Natural killer cell (primary cell): ENCODE results near the gene AADACL2. TPM values are rescaled to one million over a fixed set of nuclear protein-coding genes. Genes with fewer than 3 reads are reported as not detected.

ENCODE experiments used
- ATAC-seq, 3 donors: fragments of 150-1000 bp in 2 of 3; fragments of 200-7000 bp in 1 of 3; cut with Tn5 transposase; 1 replicate in 1 of 3; 2 replicates in 2 of 3; pipeline ENCODE4 v1.10.0; 2021; ENCODE audit warnings: mild to moderate bottlenecking in 2 of 3, moderate library complexity in 2 of 3
- DNase-seq, 2 donors: peaks; one replicate each; pipeline versions ENCODE4 v3.0.0 to v3.0.0-alpha.2; 2013 to 2021; ENCODE audit warnings: mixed read lengths in 1 of 2
- H3K27ac ChIP-seq: one replicate; pipeline ENCODE4 v1.5.1; 2013; ENCODE audit warnings: mild to moderate bottlenecking, low read length
- H3K27me3 ChIP-seq: one replicate; pipeline ENCODE4 v1.6.1; 2013; ENCODE audit warnings: low read length; ENCODE audit not compliant: control insufficient read depth, insufficient read depth
- H3K36me3 ChIP-seq: one replicate; pipeline ENCODE4 v1.6.1; 2013; ENCODE audit warnings: low read length; ENCODE audit not compliant: control insufficient read depth, insufficient read depth
- H3K4me1 ChIP-seq: one replicate; pipeline ENCODE4 v1.6.1; 2013; ENCODE audit warnings: low read length; ENCODE audit not compliant: control insufficient read depth, insufficient read depth
- H3K4me3 ChIP-seq: one replicate; pipeline ENCODE4 v1.5.1; 2013; ENCODE audit warnings: low read length
- H3K9me3 ChIP-seq: one replicate; pipeline ENCODE4 v1.6.1; 2013; ENCODE audit warnings: low read length; ENCODE audit not compliant: control insufficient read depth, insufficient read depth
- H3K27ac Mint-ChIP-seq, 2 donors: one replicate each; pipeline ENCODE4 v1.8.0; 2022; ENCODE audit warnings: mild to moderate bottlenecking in 2 of 2, mixed read lengths in 2 of 2, moderate library complexity in 1 of 2
- H3K27me3 Mint-ChIP-seq, 2 donors: one replicate each; pipeline ENCODE4 v1.8.0; 2022; ENCODE audit warnings: low read depth in 2 of 2, mixed read lengths in 2 of 2
- H3K36me3 Mint-ChIP-seq: one replicate; pipeline ENCODE4 v1.8.0; 2022; ENCODE audit warnings: mixed read lengths
- H3K4me1 Mint-ChIP-seq, 2 donors: one replicate each; pipeline ENCODE4 v1.8.0; 2022; ENCODE audit warnings: mixed read lengths in 2 of 2
- H3K4me3 Mint-ChIP-seq: one replicate; pipeline ENCODE4 v1.8.0; 2022; ENCODE audit warnings: mild to moderate bottlenecking, moderate library complexity, mixed read lengths
- H3K9me3 Mint-ChIP-seq, 2 donors: one replicate each; pipeline ENCODE4 v1.8.0; 2022; ENCODE audit warnings: mixed read lengths in 2 of 2
- CTCF ChIP-seq: fragments of 200-600 bp; IDR thresholded peaks from one replicate; pipeline ENCODE4 v1.8.0; 2022; ENCODE audit warnings: antibody characterized with exemption
- WGBS: methylation state at CpG from one replicate; pipeline ENCODE4 v1.1.7; 2013; ENCODE audit warnings: missing lambda C conversion rate; ENCODE audit not compliant: insufficient coverage; 5-methylcytosine and 5-hydroxymethylcytosine counted together
- intact Hi-C: fragments of 100-400 bp; cut with micrococcal nuclease; formaldehyde crosslinking; loops from one replicate; pipeline ENCODE4 v1.14.2; 2022
- total RNA-seq, 4 donors: library from RNA; stranded (reverse); fragments of 120-200 nt in 1 of 4; gene quantifications; one replicate each; pipeline versions ENCODE4 v1.2.3 to v1.2.4, GENCODE V29; 2013 to 2022

The AADACL2 gene
- total RNA-seq, 3 donors from 2014 or later (not counting 1 experiment from before 2014, with no cell fraction given): not detected

DNA sequence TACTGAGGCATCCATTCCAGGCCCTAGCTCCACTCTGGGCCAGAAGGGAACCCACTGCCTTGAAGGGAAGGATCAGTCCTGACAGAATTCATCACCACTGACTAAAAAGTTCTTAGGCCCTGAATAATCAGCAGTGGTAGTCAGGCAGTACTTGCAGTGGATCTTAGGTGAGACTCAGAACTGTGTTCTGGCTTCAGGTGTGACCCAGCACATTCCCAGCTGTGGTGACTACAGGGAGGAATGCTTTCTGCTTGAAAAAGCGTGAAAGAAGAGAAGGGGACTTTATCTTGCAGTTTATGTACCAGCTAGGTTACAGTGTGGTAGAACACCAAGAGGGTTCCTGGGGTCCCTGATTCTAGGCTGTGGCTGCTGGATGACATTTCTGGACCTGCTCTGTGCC is 24.9 kb upstream of the AADACL2 start:
- H3K27me3 Mint-ChIP-seq: peaks cover 3 to 11% of the 10 kb centered on the region in 2 donors
- Histone ChIP-seq H3K4me1 (no peaks in the 10 kb centered on the region), H3K9me3 (no peaks in the 10 kb centered on the region), H3K27me3 (no peaks in the 10 kb centered on the region), H3K36me3 (no peaks in the 10 kb centered on the region), H3K4me3 (no peak overlapping the region), H3K27ac (no peak overlapping the region)
- DNase-seq (no peak), ATAC-seq (no peak)
- intact Hi-C loops: no loop called here
- H3K4me3 Mint-ChIP-seq: no peak overlapping the region
- WGBS: 79% methylated on average over 1 of the region's 1 CpG
- H3K9me3 Mint-ChIP-seq: peaks cover 7 to 10% of the 10 kb centered on the region in 2 donors
- H3K4me1 Mint-ChIP-seq: no peaks in the 10 kb centered on the region
- no peak for TF ChIP-seq CTCF
- peaks cover 8% of the 10 kb centered on the region for H3K36me3 Mint-ChIP-seq
- no peak overlapping the region for H3K27ac Mint-ChIP-seq

DNA sequence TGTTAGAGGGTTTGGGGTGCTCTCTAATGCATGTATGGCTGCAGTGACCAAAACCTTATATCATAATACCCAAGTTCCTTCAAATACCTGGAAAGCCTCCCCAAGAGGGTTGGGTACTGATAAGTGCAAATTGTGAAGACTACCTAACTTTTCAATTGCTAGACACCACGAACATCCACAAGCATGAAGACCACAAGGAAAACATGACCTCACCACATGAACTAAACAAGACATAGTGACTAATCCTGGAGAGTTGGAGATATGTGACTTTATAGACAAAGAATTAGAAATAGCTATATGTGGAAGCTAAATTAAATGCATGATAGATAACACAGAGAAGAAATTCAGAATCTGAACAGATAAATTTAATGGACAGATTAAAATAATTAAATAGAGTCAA is 23.9 kb upstream of the AADACL2 start:
- Mint-ChIP-seq H3K36me3 (peaks cover 8% of the 10 kb centered on the region), H3K27me3 (peaks cover 3 to 6% of the 10 kb centered on the region in 2 donors), H3K27ac (no peak overlapping the region), H3K9me3 (peaks cover 7 to 10% of the 10 kb centered on the region in 2 donors), H3K4me1 (no peaks in the 10 kb centered on the region), H3K4me3 (no peak overlapping the region)
- H3K36me3 ChIP-seq: no peaks in the 10 kb centered on the region
- no CpG with 5 or more reads among the region's 1 CpG for WGBS
- H3K27ac ChIP-seq: no peak overlapping the region
- H3K4me3 ChIP-seq: no peak overlapping the region
- no peak for TF ChIP-seq CTCF
- intact Hi-C loops: no loop called here
- DNase-seq: no peak
- H3K27me3 ChIP-seq: no peaks in the 10 kb centered on the region
- no peak for ATAC-seq
- no peaks in the 10 kb centered on the region for H3K9me3 ChIP-seq
- H3K4me1 ChIP-seq: no peaks in the 10 kb centered on the region

- no peaks in the 10 kb centered on the region for H3K4me1 ChIP-seq
- ATAC-seq (no peak), DNase-seq (no peak)
- no peak for TF ChIP-seq CTCF
- Mint-ChIP-seq H3K4me1 (no peaks in the 10 kb centered on the region), H3K9me3 (peaks cover 0 to 2% of the 10 kb centered on the region in 2 donors), H3K27me3 (peaks cover 0 to 7% of the 10 kb centered on the region in 2 donors), H3K36me3 (no peaks in the 10 kb centered on the region), H3K4me3 (no peak overlapping the region), H3K27ac (no peak overlapping the region)
- intact Hi-C loops: no loop called here
- no peaks in the 10 kb centered on the region for H3K27me3 ChIP-seq
- no peak overlapping the region for H3K4me3 ChIP-seq
- no peak overlapping the region for H3K27ac ChIP-seq
- peaks cover 6% of the 10 kb centered on the region for H3K9me3 ChIP-seq
- H3K36me3 ChIP-seq: no peaks in the 10 kb centered on the region
- 97% methylated on average over 8 of the region's 8 CpGs for WGBS
Observed at GRCh38 chr3:151721294-151721693, 12.4 kb upstream of the AADACL2 start.

GRCh38 chr3:151722856-151723255 is 10.9 kb upstream of the AADACL2 start:
- ATAC-seq (no peak), DNase-seq (no peak)
- intact Hi-C loops: no loop called here
- H3K9me3 ChIP-seq: peaks cover 6% of the 10 kb centered on the region
- H3K4me3 ChIP-seq: no peak overlapping the region
- no peak overlapping the region for H3K4me3 Mint-ChIP-seq
- TF ChIP-seq CTCF: no peak
- H3K27me3 ChIP-seq: no peaks in the 10 kb centered on the region
- 85% methylated on average over 2 of the region's 2 CpGs for WGBS
- H3K4me1 ChIP-seq: no peaks in the 10 kb centered on the region
- peaks cover 0 to 7% of the 10 kb centered on the region in 2 donors for H3K27me3 Mint-ChIP-seq
- H3K27ac ChIP-seq: no peak overlapping the region
- H3K36me3 Mint-ChIP-seq: no peaks in the 10 kb centered on the region
- no peaks in the 10 kb centered on the region for H3K36me3 ChIP-seq
- H3K4me1 Mint-ChIP-seq: no peaks in the 10 kb centered on the region
- peaks cover 0 to 2% of the 10 kb centered on the region in 2 donors for H3K9me3 Mint-ChIP-seq
- H3K27ac Mint-ChIP-seq: no peak overlapping the region
